Measurements from ENCODE around the gene PRPF8.
A peak's percentile ranks its signal among the peaks of the same experiment; 100 is the strongest.
"Not testable (repeated sequence)": the region's sequence is repeated elsewhere in the genome, so short reads cannot be mapped to it uniquely, and the experiment has no call there.

Gene PRPF8

GRCh38 chr17:1708791-1709346, 24.2 kb upstream of the PRPF8 start:
- not testable (repeated sequence) for H3K4me2 ChIP-seq (ENCODE audit: low read length); DNase-seq

GRCh38 chr17:1707107-1707506, 22.4 kb upstream of the PRPF8 start:
- Histone ChIP-seq H3K9me3 (ENCODE audit: insufficient read depth, low read depth, low read length) (no peaks in the 10 kb centered on the region), H3K27ac (ENCODE audit: low read depth, low read length) (no peak overlapping the region), H3K9ac (ENCODE audit: low read length) (no peak overlapping the region), H3K18ac (ENCODE audit: low read length) (no peak overlapping the region), H3K4me2 (ENCODE audit: low read length) (no peak overlapping the region), H3K36me3 (ENCODE audit: control insufficient read depth in 1 of 2, insufficient read depth in 2 of 2, low read length in 2 of 2) (peaks cover under 1 to 2% of the 10 kb centered on the region in 2 experiments), H3K23ac (ENCODE audit: low read length) (no peak overlapping the region), H3K14ac (ENCODE audit: low read length) (no peak overlapping the region), H3K4me1 (ENCODE audit: control insufficient read depth in 1 of 2, insufficient read depth in 2 of 2, low read length in 2 of 2) (peaks cover 6 to 9% of the 10 kb centered on the region in 2 experiments), H2BK120ac (ENCODE audit: insufficient read depth, low read length, poor library complexity) (no peak overlapping the region), H4K91ac (ENCODE audit: low read depth, low read length) (no peak overlapping the region), H2AK5ac (ENCODE audit: low read length) (no peak overlapping the region), H3K27me3 (ENCODE audit: insufficient read depth, low read length) (no peaks in the 10 kb centered on the region), H2BK12ac (ENCODE audit: low read length) (no peak overlapping the region), H2BK5ac (ENCODE audit: low read depth, low read length, poor library complexity) (no peak overlapping the region), H3K4me3 (ENCODE audit: low read depth, low read length) (no peak overlapping the region), H2AFZ (ENCODE audit: insufficient read depth, low read length, poor library complexity) (no peak overlapping the region), H3K79me2 (ENCODE audit: control insufficient read depth, insufficient read depth, low read length, poor library complexity) (peaks cover 3% of the 10 kb centered on the region), H4K8ac (ENCODE audit: low read depth, low read length) (no peak overlapping the region), H3K4ac (ENCODE audit: low read depth, low read length) (no peak overlapping the region), H3K79me1 (ENCODE audit: low read length) (peaks cover 7% of the 10 kb centered on the region), H4K12ac (ENCODE audit: low read depth, low read length) (no peak overlapping the region)
- DNase-seq: peak in 1 of 2 donors; percentile 48
- WGBS (ENCODE audit: extremely low coverage, insufficient coverage, insufficient read length): no CpG with 5 or more reads among the region's 5 CpGs

More at GRCh38 chr17:1708791-1709346, 24.2 kb upstream of the PRPF8 start:
- H2AFZ ChIP-seq (ENCODE audit: insufficient read depth, low read length, poor library complexity); H3K9ac ChIP-seq (ENCODE audit: low read length); H3K27ac ChIP-seq (ENCODE audit: low read depth, low read length); H2AK5ac ChIP-seq (ENCODE audit: low read length); H3K79me2 ChIP-seq (ENCODE audit: control insufficient read depth, insufficient read depth, low read length, poor library complexity); H4K12ac ChIP-seq (ENCODE audit: low read depth, low read length); H3K23ac ChIP-seq (ENCODE audit: low read length); H3K14ac ChIP-seq (ENCODE audit: low read length); H4K91ac ChIP-seq (ENCODE audit: low read depth, low read length); H3K18ac ChIP-seq (ENCODE audit: low read length); H2BK120ac ChIP-seq (ENCODE audit: insufficient read depth, low read length, poor library complexity); H2BK5ac ChIP-seq (ENCODE audit: low read depth, low read length, poor library complexity); H3K9me3 ChIP-seq (ENCODE audit: insufficient read depth, low read depth, low read length); H4K8ac ChIP-seq (ENCODE audit: low read depth, low read length); H3K4ac ChIP-seq (ENCODE audit: low read depth, low read length); H2BK12ac ChIP-seq (ENCODE audit: low read length); H3K27me3 ChIP-seq (ENCODE audit: insufficient read depth, low read length); H3K4me3 ChIP-seq (ENCODE audit: low read depth, low read length): not testable (repeated sequence)
- H3K79me1 ChIP-seq (ENCODE audit: low read length): peaks cover 12% of the 10 kb centered on the region
- H3K4me1 ChIP-seq (ENCODE audit: control insufficient read depth in 1 of 2, insufficient read depth in 2 of 2, low read length in 2 of 2): peaks cover 14 to 25% of the 10 kb centered on the region in 2 experiments
- peaks cover 18 to 20% of the 10 kb centered on the region in 2 experiments for H3K36me3 ChIP-seq (ENCODE audit: control insufficient read depth in 1 of 2, insufficient read depth in 2 of 2, low read length in 2 of 2)
- WGBS (ENCODE audit: extremely low coverage, insufficient coverage, insufficient read length): no CpG with 5 or more reads among the region's 10 CpGs

GRCh38 chr17:1705004-1705403, 20.3 kb upstream of the PRPF8 start:
- Histone ChIP-seq H3K4me2 (ENCODE audit: low read length) (no peak overlapping the region), H2BK5ac (ENCODE audit: low read depth, low read length, poor library complexity) (no peak overlapping the region), H4K12ac (ENCODE audit: low read depth, low read length) (no peak overlapping the region), H3K27ac (ENCODE audit: low read depth, low read length) (no peak overlapping the region), H3K27me3 (ENCODE audit: insufficient read depth, low read length) (no peaks in the 10 kb centered on the region), H2AK5ac (ENCODE audit: low read length) (no peak overlapping the region), H3K9ac (ENCODE audit: low read length) (no peak overlapping the region), H3K4ac (ENCODE audit: low read depth, low read length) (no peak overlapping the region), H3K9me3 (ENCODE audit: insufficient read depth, low read depth, low read length) (no peaks in the 10 kb centered on the region), H2AFZ (ENCODE audit: insufficient read depth, low read length, poor library complexity) (no peak overlapping the region), H2BK12ac (ENCODE audit: low read length) (no peak overlapping the region), H3K79me1 (ENCODE audit: low read length) (peaks cover 2% of the 10 kb centered on the region), H3K14ac (ENCODE audit: low read length) (no peak overlapping the region), H3K36me3 (ENCODE audit: control insufficient read depth in 1 of 2, insufficient read depth in 2 of 2, low read length in 2 of 2) (no peaks in the 10 kb centered on the region), H3K4me1 (ENCODE audit: control insufficient read depth in 1 of 2, insufficient read depth in 2 of 2, low read length in 2 of 2) (peaks cover 0 to 2% of the 10 kb centered on the region in 2 experiments), H3K18ac (ENCODE audit: low read length) (no peak overlapping the region), H4K91ac (ENCODE audit: low read depth, low read length) (no peak overlapping the region), H3K79me2 (ENCODE audit: control insufficient read depth, insufficient read depth, low read length, poor library complexity) (peaks cover 2% of the 10 kb centered on the region), H3K23ac (ENCODE audit: low read length) (no peak overlapping the region), H4K8ac (ENCODE audit: low read depth, low read length) (no peak overlapping the region), H2BK120ac (ENCODE audit: insufficient read depth, low read length, poor library complexity) (no peak overlapping the region), H3K4me3 (ENCODE audit: low read depth, low read length) (no peak overlapping the region)
- no CpG with 5 or more reads among the region's 7 CpGs for WGBS (ENCODE audit: extremely low coverage, insufficient coverage, insufficient read length)
- no peak for DNase-seq

GRCh38 chr17:1703063-1703462, 18.4 kb upstream of the PRPF8 start:
- no peak overlapping the region for H2AFZ ChIP-seq (ENCODE audit: insufficient read depth, low read length, poor library complexity)

More at GRCh38 chr17:1703063-1703462, 18.4 kb upstream of the PRPF8 start:
- Histone ChIP-seq H4K8ac (ENCODE audit: low read depth, low read length) (no peak overlapping the region), H3K36me3 (ENCODE audit: control insufficient read depth in 1 of 2, insufficient read depth in 2 of 2, low read length in 2 of 2) (no peaks in the 10 kb centered on the region), H3K27ac (ENCODE audit: low read depth, low read length) (no peak overlapping the region), H3K4me1 (ENCODE audit: control insufficient read depth in 1 of 2, insufficient read depth in 2 of 2, low read length in 2 of 2) (peaks cover 0 to 2% of the 10 kb centered on the region in 2 experiments), H2BK120ac (ENCODE audit: insufficient read depth, low read length, poor library complexity) (no peak overlapping the region), H2BK12ac (ENCODE audit: low read length) (no peak overlapping the region), H3K79me1 (ENCODE audit: low read length) (no peaks in the 10 kb centered on the region), H3K4ac (ENCODE audit: low read depth, low read length) (no peak overlapping the region), H3K18ac (ENCODE audit: low read length) (no peak overlapping the region), H3K27me3 (ENCODE audit: insufficient read depth, low read length) (no peaks in the 10 kb centered on the region), H2BK5ac (ENCODE audit: low read depth, low read length, poor library complexity) (no peak overlapping the region), H3K79me2 (ENCODE audit: control insufficient read depth, insufficient read depth, low read length, poor library complexity) (no peaks in the 10 kb centered on the region), H4K91ac (ENCODE audit: low read depth, low read length) (no peak overlapping the region), H2AK5ac (ENCODE audit: low read length) (no peak overlapping the region), H3K4me2 (ENCODE audit: low read length) (no peak overlapping the region), H3K23ac (ENCODE audit: low read length) (no peak overlapping the region), H4K12ac (ENCODE audit: low read depth, low read length) (no peak overlapping the region), H3K14ac (ENCODE audit: low read length) (no peak overlapping the region), H3K9ac (ENCODE audit: low read length) (no peak overlapping the region), H3K9me3 (ENCODE audit: insufficient read depth, low read depth, low read length) (no peaks in the 10 kb centered on the region), H3K4me3 (ENCODE audit: low read depth, low read length) (no peak overlapping the region)
- no CpG with 5 or more reads among the region's 4 CpGs for WGBS (ENCODE audit: extremely low coverage, insufficient coverage, insufficient read length)
- peak in 1 of 2 donors; percentile 8 for DNase-seq

Data from trophoblast cell (in vitro differentiated cells and primary cell).